Right lobe of liver (tissue), 6 donors: Measurements from ENCODE around the gene SVIL. TPM values are rescaled to one million over a fixed set of nuclear protein-coding genes. Genes with fewer than 3 reads are reported as not detected.
"Not testable (repeated sequence)": the region's sequence is repeated elsewhere in the genome, so short reads cannot be mapped to it uniquely, and the experiment has no call there.

Source experiments
- ATAC-seq, 4 donors: fragments of 200-7000 bp; cut with Tn5 transposase; one replicate each; pipeline ENCODE4 v1.9.1; 2020; ENCODE audit warnings: mild to moderate bottlenecking in 4 of 4, moderate library complexity in 4 of 4
- DNase-seq, 3 donors: peaks; one replicate each; pipeline ENCODE4 v3.0.0-alpha.2; 2020
- H3K27ac ChIP-seq, 3 donors: fragments of 200-600 bp; one replicate each; pipeline ENCODE4 v1.8.0; 2022
- H3K27me3 ChIP-seq, 2 donors: fragments of 200-600 bp; one replicate each; pipeline ENCODE4 v1.8.0; 2022
- H3K36me3 ChIP-seq, 4 donors: fragments of 200-600 bp; sonication (generic) in 1 of 4; one replicate each; pipeline versions ENCODE4 v1.5.1 to v1.8.0; 2017 to 2022; ENCODE audit warnings: control low read depth in 1 of 4
- H3K4me1 ChIP-seq, 4 donors: fragments of 200-600 bp; sonication (generic) in 1 of 4; one replicate each; pipeline versions ENCODE4 v1.5.1 to v1.8.0; 2017 to 2022; ENCODE audit warnings: control low read depth in 1 of 4
- H3K4me3 ChIP-seq, 3 donors: fragments of 200-600 bp; one replicate each; pipeline ENCODE4 v1.8.0; 2022
- H3K9me3 ChIP-seq, 4 donors: fragments of 200-600 bp; sonication (generic) in 1 of 4; one replicate each; pipeline versions ENCODE4 v1.5.1 to v1.8.0; 2017 to 2022; ENCODE audit warnings: control low read depth in 1 of 4
- POLR2A ChIP-seq: fragments of 450-650 bp; IDR thresholded peaks from one replicate; pipeline ENCODE4 v1.6.1; 2017; ENCODE audit warnings: antibody characterized with exemption, mild to moderate bottlenecking
- WGBS: methylation state at CpG from one replicate; pipeline ENCODE4 v1.1.6; 2018; ENCODE audit warnings: low coverage, low lambda C conversion rate; ENCODE audit not compliant: insufficient coverage; ENCODE audit errors: missing lambda C conversion rate; 5-methylcytosine and 5-hydroxymethylcytosine counted together
- intact Hi-C, 2 donors: fragments of 100-400 bp; cut with DNase I; formaldehyde crosslinking; loops; one replicate each; pipeline versions ENCODE4 v1.11.2 to v1.14.1; 2022
- total RNA-seq, 6 experiments: library from RNA; depleted of rRNA in 2 of 6; stranded (reverse); fragments of >200 nt in 2 of 6; fragmentation: NEBNext Ultra II Directional in 3 of 6; extraction: Animal tissue kit (Norgen Biotek cat#: 25700) in 3 of 6; gene quantifications; one replicate each; pipeline versions ENCODE4 v1.1.0 to v1.2.4, GENCODE V29; 2016 to 2023
- TF ChIP-seq, protein P1 (sequence below), 4 donors: fragments of 200-600 bp in 3 of 4; fragments of 450-650 bp in 1 of 4; IDR thresholded peaks; one replicate each; pipeline versions ENCODE4 v1.5.1 to v1.8.0; 2016 to 2022; ENCODE audit warnings: antibody characterized with exemption in 4 of 4, mild to moderate bottlenecking in 2 of 4
- donor health status: DM: no; HTN: yes; CAD: no.
- donor health status: DM: no; HTN: no; CAD: no.
- donor health status: DM: no; HTN: no; CAD: no.
- donor health status: DM: no; HTN: yes; CAD: no.
- donor health status: DM: no; HTN: yes; CAD: no.

Gene SVIL
- total RNA-seq, 6 experiments from 2014 or later: 12.3 to 15.1 (median 13.6) TPM

DNA sequence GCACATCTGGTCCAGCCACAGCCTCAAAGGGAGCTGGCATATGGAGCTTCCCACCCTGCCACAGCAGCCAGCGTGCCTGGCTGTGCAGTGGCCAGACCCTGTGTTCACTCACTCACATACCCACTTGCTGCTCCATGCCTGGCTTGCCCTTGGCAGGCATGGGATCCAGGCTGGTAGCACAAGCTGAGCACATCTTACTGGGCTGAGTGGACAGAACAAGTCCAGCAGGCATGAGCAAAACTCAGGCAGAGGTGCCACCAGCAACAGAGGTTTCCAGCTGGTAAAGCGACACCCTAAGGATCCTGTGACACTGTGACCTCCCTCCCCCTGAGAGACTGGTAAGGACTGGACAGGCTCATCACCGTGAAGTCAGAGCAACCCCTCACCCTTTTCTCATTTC is 25.1 kb downstream of the SVIL start:
- H3K36me3 ChIP-seq: no peaks in the 10 kb centered on the region
- DNase-seq: no peak
- no peaks in the 10 kb centered on the region for H3K4me1 ChIP-seq
- no CpG with 5 or more reads among the region's 3 CpGs for WGBS
- H3K9me3 ChIP-seq: no peaks in the 10 kb centered on the region
- intact Hi-C loops: no loop called here
- peak in 1 of 4 donors; percentile 20 for ATAC-seq
- TF ChIP-seq, protein P1, sequence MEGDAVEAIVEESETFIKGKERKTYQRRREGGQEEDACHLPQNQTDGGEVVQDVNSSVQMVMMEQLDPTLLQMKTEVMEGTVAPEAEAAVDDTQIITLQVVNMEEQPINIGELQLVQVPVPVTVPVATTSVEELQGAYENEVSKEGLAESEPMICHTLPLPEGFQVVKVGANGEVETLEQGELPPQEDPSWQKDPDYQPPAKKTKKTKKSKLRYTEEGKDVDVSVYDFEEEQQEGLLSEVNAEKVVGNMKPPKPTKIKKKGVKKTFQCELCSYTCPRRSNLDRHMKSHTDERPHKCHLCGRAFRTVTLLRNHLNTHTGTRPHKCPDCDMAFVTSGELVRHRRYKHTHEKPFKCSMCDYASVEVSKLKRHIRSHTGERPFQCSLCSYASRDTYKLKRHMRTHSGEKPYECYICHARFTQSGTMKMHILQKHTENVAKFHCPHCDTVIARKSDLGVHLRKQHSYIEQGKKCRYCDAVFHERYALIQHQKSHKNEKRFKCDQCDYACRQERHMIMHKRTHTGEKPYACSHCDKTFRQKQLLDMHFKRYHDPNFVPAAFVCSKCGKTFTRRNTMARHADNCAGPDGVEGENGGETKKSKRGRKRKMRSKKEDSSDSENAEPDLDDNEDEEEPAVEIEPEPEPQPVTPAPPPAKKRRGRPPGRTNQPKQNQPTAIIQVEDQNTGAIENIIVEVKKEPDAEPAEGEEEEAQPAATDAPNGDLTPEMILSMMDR (IDR thresholded peaks at IDR 0.05): no peak
- TF ChIP-seq POLR2A: no peak
- no peak overlapping the region for H3K4me3 ChIP-seq
- no peak overlapping the region for H3K27ac ChIP-seq
- H3K27me3 ChIP-seq: no peaks in the 10 kb centered on the region

DNA sequence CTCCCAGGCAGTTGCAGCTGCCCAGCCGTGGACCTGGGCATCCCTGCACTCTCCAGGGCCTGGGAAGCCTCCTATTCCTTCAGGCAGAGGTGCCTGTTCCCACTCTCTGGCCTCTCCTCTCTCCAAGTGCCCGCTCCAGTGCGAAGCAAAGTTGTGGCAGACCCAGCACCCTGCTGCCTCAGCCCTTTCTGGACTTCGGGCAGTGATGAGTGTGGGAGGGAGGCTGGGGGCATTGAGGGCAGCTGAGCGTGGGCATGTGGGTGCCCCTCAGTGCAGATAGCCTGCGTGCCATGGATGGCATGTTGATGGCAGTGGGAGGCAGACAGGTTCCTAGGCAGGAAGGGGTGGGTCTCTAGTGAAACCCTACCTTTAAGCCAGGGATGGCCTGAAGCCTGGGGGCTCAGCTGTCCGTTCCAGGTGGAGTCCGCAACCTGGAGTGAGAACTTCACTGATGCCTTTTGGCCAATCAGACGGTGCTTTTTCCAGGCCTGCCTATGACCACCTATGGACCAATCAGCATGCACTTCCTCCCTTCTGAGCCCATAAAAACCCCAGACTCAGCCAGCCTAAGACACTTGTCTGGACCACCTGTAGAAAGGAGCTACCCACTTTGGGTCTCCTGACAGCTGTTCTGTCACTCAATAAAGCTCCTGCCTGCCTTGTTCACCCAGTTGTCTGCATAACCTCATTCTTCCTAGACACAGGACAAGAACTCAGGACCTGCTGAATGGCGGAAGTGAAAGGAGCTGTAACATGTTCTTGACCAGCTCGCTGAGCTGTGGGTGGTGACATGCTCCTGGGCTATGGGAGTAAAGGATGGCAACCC is 26.1 kb downstream of the SVIL start:
- no peak for TF ChIP-seq POLR2A
- TF ChIP-seq, protein P1 (IDR thresholded peaks at IDR 0.05): no peak
- ATAC-seq: peak in 1 of 4 donors; percentile 25
- intact Hi-C loops: no loop called here
- Histone ChIP-seq H3K27ac (no peak overlapping the region), H3K36me3 (no peaks in the 10 kb centered on the region), H3K9me3 (no peaks in the 10 kb centered on the region), H3K4me1 (no peaks in the 10 kb centered on the region), H3K4me3 (no peak overlapping the region), H3K27me3 (no peaks in the 10 kb centered on the region)
- WGBS: 67% methylated on average over 2 of the region's 11 CpGs
- no peak for DNase-seq

DNA sequence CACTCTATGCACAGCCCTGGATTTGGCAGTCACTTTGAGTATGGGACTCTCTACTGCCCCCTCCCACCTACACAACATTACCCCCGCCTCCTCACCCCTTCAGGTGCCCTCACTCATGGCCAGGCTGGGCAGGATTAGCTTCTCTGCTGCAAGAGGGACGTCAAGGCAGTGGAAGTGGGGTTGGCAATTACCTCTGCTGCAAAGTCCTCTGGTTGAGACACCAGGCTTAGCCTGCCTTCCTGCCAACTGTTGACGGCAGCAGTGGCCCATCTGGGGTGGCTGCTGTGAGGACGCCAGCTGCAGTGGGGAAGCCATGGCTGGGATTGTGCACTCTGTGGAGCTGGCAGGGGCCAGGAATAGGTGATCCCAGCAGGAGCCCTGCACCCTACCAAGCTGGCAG is 26.7 kb downstream of the SVIL start:
- intact Hi-C loops: no loop called here
- no peak for DNase-seq
- no peaks in the 10 kb centered on the region for H3K4me1 ChIP-seq
- WGBS: no CpG with 5 or more reads among the region's 4 CpGs
- no peaks in the 10 kb centered on the region for H3K36me3 ChIP-seq
- H3K4me3 ChIP-seq: no peak overlapping the region
- peak in 2 of 4 donors; percentile 30 to 46 for ATAC-seq
- no peaks in the 10 kb centered on the region for H3K9me3 ChIP-seq
- no peak for TF ChIP-seq POLR2A
- TF ChIP-seq, protein P1 (IDR thresholded peaks at IDR 0.05): no peak
- no peak overlapping the region for H3K27ac ChIP-seq
- no peaks in the 10 kb centered on the region for H3K27me3 ChIP-seq

DNA sequence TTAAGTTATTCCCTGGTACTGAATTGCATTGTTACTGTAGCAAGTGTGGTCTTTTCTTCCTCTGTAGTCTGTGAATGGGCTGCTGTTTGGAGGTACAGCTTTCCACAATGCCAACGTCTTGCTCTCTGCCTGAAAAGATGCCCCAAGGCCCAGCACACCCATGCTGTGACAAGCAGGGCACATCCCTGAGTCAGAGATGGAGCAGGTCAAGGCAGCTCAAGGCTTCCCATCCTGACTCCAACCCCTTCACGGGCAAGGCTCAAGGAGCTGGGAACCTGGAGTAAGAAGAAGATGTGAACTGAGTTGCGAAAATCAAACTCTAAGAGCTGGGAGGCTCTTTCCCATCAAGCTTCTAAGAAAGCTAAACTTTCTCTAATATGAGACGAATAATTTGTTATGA is 27.2 kb downstream of the SVIL start:
- H3K36me3 ChIP-seq: no peaks in the 10 kb centered on the region
- 88% methylated on average over 3 of the region's 4 CpGs for WGBS
- intact Hi-C loops: no loop called here
- no peaks in the 10 kb centered on the region for H3K4me1 ChIP-seq
- no peak overlapping the region for H3K27ac ChIP-seq
- TF ChIP-seq POLR2A: no peak
- TF ChIP-seq, protein P1 (IDR thresholded peaks at IDR 0.05): no peak
- no peak for DNase-seq
- ATAC-seq: peak in 1 of 4 donors; percentile 20
- H3K4me3 ChIP-seq: no peak overlapping the region
- H3K9me3 ChIP-seq: no peaks in the 10 kb centered on the region
- no peaks in the 10 kb centered on the region for H3K27me3 ChIP-seq

DNA sequence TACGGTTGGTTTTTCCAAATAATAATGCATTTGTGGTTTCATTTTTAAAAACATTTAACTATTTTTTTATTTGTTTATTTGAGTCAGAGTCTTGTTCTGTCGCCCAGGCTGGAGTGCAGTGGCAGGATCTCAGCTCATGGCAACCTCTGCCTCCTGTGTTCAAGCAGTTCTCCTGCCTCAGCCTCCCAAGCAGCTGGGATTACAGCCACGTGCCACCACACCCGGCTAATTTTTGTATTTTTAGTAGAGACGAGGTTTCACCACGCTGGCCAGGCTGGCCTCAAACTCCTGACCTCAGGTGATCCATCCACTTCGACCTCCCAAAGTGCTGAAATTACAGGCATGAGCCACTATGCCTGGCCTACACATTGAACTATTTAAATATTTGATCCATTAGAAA is 28.1 kb downstream of the SVIL start:
- H3K36me3 ChIP-seq, H3K27me3 ChIP-seq, H3K4me3 ChIP-seq, H3K9me3 ChIP-seq, intact Hi-C loops, DNase-seq, H3K27ac ChIP-seq, H3K4me1 ChIP-seq, ATAC-seq: not testable (repeated sequence)
- WGBS: 71% methylated on average over 4 of the region's 7 CpGs
